Suprapubic skin (tissue), 3 donors: ENCODE measurements around the gene THRB.

Experiments used
- CTCF ChIP-seq, 2 donors: fragments of 200-600 bp in 1 of 2; fragments of 450-650 bp in 1 of 2; sonication (generic) in 1 of 2; IDR thresholded peaks; one replicate each; pipeline ENCODE4 v1.5.1; 2016 to 2019; ENCODE audit warnings: antibody characterized with exemption in 2 of 2, mild to moderate bottlenecking in 1 of 2, moderate library complexity in 1 of 2
- EP300 ChIP-seq: sonication (generic); formaldehyde crosslinking; IDR thresholded peaks from one replicate; pipeline ENCODE4 v1.6.1; 2017; ENCODE audit warnings: antibody characterized with exemption
- POLR2A ChIP-seq, 2 donors: fragments of 450-650 bp; IDR thresholded peaks; one replicate each; pipeline ENCODE4 v1.6.1; 2017; ENCODE audit warnings: antibody characterized with exemption in 2 of 2, mild to moderate bottlenecking in 2 of 2, moderate library complexity in 2 of 2

GRCh38 chr3:24242012-24242698 lies 252.5 kb downstream of the THRB start:
- TF ChIP-seq POLR2A (IDR thresholded peaks at IDR 0.05), result no peak
- no peak for TF ChIP-seq CTCF (IDR thresholded peaks at IDR 0.05)
- no peak for TF ChIP-seq EP300
